AG10803 (cell line): ENCODE measurements around the gene PARL.

ENCODE experiments used
- DNase-seq: peaks from one replicate; pipeline ENCODE4 v3.0.0; 2010; ENCODE audit warnings: low read depth
- H3K4me3 ChIP-seq: 2 replicates; pipeline ENCODE4 v1.5.1; 2011; ENCODE audit warnings: mild to moderate bottlenecking, low read length, control low read depth
- TF ChIP-seq, protein P1 (sequence below): conservative IDR thresholded peaks from 2 replicates; pipeline ENCODE4 v1.5.1; 2011; ENCODE audit warnings: mild to moderate bottlenecking, low read length, control low read depth, inconsistent platforms

The PARL gene

DNA sequence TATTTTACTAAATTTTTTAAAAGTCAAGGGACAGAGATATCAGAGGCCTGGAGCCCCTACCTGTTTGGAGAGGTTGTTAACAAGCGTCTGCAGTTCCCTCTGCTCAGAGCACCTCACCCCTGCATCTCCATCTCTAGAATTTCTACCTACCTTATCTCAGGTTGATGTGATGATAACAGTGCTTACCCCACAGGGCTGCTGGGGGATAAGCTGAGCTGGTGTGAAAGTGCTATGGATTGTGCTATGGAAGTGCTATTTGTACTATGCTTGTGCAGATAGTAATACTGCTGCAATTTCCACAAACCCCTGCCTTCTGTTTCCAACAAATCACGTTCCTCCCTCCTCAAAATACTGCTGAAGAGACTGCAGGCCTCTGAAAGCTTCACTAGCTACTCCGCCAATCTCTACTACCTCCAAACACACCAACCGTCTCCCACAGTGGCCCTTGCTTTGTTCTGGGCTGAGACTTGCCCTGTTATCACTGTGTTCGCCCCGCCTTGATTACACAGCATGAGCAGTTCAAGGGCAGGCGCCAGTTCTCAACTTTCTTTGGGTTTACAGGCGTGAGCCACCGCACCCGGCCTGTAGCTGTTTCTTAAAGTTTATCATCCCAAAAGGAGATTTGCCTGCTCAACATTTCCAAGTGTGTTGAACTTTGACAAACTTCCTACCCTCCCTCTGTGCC lies 28.4 kb upstream of the PARL start:
- TF ChIP-seq, protein P1, sequence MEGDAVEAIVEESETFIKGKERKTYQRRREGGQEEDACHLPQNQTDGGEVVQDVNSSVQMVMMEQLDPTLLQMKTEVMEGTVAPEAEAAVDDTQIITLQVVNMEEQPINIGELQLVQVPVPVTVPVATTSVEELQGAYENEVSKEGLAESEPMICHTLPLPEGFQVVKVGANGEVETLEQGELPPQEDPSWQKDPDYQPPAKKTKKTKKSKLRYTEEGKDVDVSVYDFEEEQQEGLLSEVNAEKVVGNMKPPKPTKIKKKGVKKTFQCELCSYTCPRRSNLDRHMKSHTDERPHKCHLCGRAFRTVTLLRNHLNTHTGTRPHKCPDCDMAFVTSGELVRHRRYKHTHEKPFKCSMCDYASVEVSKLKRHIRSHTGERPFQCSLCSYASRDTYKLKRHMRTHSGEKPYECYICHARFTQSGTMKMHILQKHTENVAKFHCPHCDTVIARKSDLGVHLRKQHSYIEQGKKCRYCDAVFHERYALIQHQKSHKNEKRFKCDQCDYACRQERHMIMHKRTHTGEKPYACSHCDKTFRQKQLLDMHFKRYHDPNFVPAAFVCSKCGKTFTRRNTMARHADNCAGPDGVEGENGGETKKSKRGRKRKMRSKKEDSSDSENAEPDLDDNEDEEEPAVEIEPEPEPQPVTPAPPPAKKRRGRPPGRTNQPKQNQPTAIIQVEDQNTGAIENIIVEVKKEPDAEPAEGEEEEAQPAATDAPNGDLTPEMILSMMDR: no peak

DNA sequence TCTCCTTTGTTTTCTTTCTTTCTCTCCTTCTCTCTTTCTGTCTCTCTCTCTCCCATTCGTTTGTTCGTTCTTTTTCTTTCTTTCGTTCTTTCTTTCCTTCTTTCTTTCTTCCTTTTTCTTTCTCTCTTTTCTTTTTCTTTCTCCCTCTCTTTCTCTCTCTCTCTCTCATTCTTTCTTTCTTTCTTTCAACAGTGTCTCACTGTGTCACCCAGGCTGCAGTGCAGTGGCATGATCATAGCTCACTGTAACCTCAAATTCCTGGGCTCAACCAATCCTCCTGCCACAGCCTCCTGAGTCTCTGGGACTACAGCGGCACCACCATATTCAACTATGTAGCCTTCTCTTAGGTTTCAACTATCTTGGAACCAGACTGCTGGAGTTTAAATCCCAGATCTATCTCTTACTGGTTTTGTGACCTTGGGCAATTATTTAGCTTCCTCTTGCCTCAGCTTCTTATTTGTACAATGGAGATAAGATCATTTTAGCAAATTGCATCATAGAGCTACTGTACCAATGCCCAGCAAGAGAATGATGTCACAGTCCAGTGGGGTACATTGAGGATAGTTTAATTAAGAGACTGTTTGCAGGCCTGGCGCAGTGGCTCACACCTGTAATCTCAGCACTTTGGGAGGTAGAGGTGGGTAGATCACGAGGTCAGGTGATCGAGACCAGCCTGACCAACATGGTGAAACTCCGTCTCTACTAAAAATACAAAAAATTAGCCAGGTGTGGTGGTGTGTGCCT lies 27.3 kb upstream of the PARL start:
- peak; percentile 9 for DNase-seq
- no peak overlapping the region for H3K4me3 ChIP-seq
- TF ChIP-seq, protein P1: no peak

More for the DNA sequence above, 28.4 kb upstream of the PARL start:
- no peak for DNase-seq
- H3K4me3 ChIP-seq: no peak overlapping the region

DNA sequence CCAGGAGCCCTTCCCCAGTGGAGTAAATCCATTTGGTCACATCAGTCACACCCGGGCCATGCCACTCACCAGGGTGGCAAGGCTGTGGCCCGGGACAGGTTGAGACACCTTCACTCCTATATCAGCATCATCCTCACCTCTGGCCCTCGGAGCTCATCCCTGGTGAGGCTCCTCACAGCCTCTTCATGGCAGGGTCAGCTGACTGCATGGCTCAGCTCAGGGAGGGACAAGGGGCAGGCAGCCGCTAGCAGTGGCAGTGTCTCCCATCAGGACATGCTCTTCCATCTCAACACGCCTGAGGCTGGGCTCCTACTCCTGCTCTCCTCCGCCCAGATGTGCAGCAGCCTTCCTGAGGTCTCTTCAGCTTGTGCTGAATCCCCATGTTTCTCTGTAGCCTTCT lies 26.4 kb upstream of the PARL start:
- TF ChIP-seq, protein P1: no peak
- DNase-seq: no peak

DNA sequence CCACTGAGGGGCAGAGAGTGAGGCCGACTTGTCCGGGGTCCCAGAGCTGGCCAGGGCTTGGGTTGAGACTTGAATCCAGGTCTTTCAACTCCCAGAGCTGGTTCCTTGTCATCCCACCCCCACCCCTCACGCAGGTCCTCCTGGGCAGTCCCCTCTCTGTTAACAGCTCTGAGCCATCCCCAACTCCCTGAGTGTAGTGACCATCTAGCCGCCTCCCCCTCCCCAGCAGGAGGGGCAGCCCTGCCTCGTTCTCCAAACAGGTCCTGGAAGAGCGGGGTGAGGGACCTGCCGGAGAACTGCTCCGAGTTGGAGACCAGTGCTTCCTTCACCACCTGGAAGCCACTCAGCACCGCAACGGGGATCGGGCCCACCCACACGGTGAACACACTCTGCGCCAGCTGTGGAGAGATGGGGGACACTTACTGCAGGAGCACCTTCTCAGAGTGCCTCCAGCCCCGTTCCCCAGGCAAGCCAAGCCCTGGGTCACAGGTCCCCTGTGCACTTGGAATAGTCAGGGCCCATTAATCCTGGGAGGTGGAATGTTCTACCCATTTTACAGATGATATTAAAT lies 24.4 kb upstream of the PARL start:
- DNase-seq: no peak
- no peak overlapping the region for H3K4me3 ChIP-seq
- TF ChIP-seq, protein P1: no peak

More for the DNA sequence above, 26.4 kb upstream of the PARL start:
- no peak overlapping the region for H3K4me3 ChIP-seq

DNA sequence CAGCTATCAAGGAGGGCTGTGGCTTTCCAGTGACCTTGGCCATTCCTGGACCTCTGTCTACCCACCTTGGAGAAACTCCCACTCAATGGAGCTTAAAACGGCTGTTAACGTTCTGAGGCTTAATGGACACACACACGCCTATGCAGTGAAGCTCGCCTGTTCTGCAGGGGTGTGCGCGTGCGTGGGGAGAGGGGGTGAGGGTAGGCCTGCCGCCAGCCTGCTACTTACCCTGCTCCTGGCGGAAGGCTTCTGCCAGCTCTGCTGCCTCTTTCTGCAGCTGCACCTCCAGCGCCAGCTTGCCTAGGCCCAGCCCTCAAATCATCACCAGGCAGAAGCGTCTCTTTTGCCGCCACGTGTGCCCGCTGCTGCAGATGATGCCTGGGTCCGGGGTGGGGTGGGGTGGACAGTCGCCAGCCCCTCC lies 23.2 kb upstream of the PARL start:
- TF ChIP-seq, protein P1: no peak
- DNase-seq: no peak
- H3K4me3 ChIP-seq: no peak overlapping the region

- no peak for DNase-seq
- H3K4me3 ChIP-seq: no peak overlapping the region
- TF ChIP-seq, protein P1: no peak
Measured at GRCh38 chr3:183907176-183907575, 22.5 kb upstream of the PARL start.
